Heart left ventricle (tissue), 13 donors: Measurements from ENCODE around the gene MSN.

Experiments used
- CTCF ChIP-seq, 12 donors: fragments of 200-600 bp; sonication (generic) in 4 of 12; IDR thresholded peaks; one replicate each; pipeline versions ENCODE4 v1.5.0 to v1.8.0; 2018 to 2022; ENCODE audit warnings: antibody characterized with exemption in 12 of 12, mild to moderate bottlenecking in 5 of 12
- POLR2A ChIP-seq, 2 donors: fragments of 450-650 bp; IDR thresholded peaks; one replicate each; pipeline ENCODE4 v1.6.1; 2017; ENCODE audit warnings: antibody characterized with exemption in 2 of 2, mild to moderate bottlenecking in 2 of 2, moderate library complexity in 2 of 2
- donor health status: ischemic (EF 13 %, LVEDD 7.1; RV severe dilation, severe dysfunction).
- donor health status: DM: no; HTN: yes; CAD: no.
- donor health status: DM: no; HTN: no; CAD: no.
- donor health status: ischemic (EF 25% LVEDD 6.9; RV normal size, moderate dysfunction).
- donor health status: ischemic (EF 25% LVEDD 5.7; RV mildly dilated, moderate dysfunction).
- donor health status: ischemic (EF 35%, LVEDD 5.7; RV mildly dilated, moderate dysfunction).
- donor health status: nonischemic (EF 11% LVEDD 7.7; RV severe dilation, severe dysfunction).
- donor health status: DM: yes; HTN: yes; CAD: no.
- donor health status: PGD.
- donor health status: ischemic (EF 29% LVEDD 5.4; RV normal size, mild dysfunction).
- donor health status: nonischemic (EF 23%, LVEDD 6.1; RV moderate dilation, normal function).

- TF ChIP-seq POLR2A (IDR thresholded peaks at IDR 0.05) (no peak), CTCF (IDR thresholded peaks at IDR 0.05) (no peak)
These were observed 28.5 kb downstream of the MSN start for GRCh38 chrX:65695849-65696449.
